Measurements from ENCODE around the gene ADAM10.
"Not testable (repeated sequence)": the region's sequence is repeated elsewhere in the genome, so short reads cannot be mapped to it uniquely, and the experiment has no call there.

Gene ADAM10

GRCh38 chr15:58605931-58606530, 143.5 kb downstream of the ADAM10 start:
- DNase-seq: no peak

GRCh38 chr15:58604455-58604923, 145.0 kb downstream of the ADAM10 start:
- no peak for DNase-seq

GRCh38 chr15:58603927-58604326, 145.6 kb downstream of the ADAM10 start:
- DNase-seq: not testable (repeated sequence)

- DNase-seq: no peak
Observed at GRCh38 chr15:58602823-58603222, 146.7 kb downstream of the ADAM10 start.

- no peak for DNase-seq
Observed at GRCh38 chr15:58598829-58599210, 150.7 kb downstream of the ADAM10 start.

- no peak for DNase-seq
Observed at GRCh38 chr15:58597943-58598828, 151.3 kb downstream of the ADAM10 start.

GRCh38 chr15:58595516-58596263, 153.8 kb downstream of the ADAM10 start:
- DNase-seq: no peak

- DNase-seq: no peak
Observed at GRCh38 chr15:58594898-58595297, 154.6 kb downstream of the ADAM10 start.

GRCh38 chr15:58593870-58594269, 155.6 kb downstream of the ADAM10 start:
- DNase-seq: no peak

GRCh38 chr15:58590926-58591325, 158.6 kb downstream of the ADAM10 start:
- no peak for DNase-seq

GRCh38 chr15:58590236-58590635, 159.3 kb downstream of the ADAM10 start:
- no peak for DNase-seq

- no peak for DNase-seq
Observed at GRCh38 chr15:58589047-58589446, 160.5 kb downstream of the ADAM10 start.

GRCh38 chr15:58588096-58588495, 161.4 kb downstream of the ADAM10 start:
- DNase-seq: no peak

- DNase-seq: no peak
Observed at GRCh38 chr15:58587486-58587885, 162.0 kb downstream of the ADAM10 start.

- no peak for DNase-seq
Observed at GRCh38 chr15:58585693-58586443, 163.6 kb downstream of the ADAM10 start.

GRCh38 chr15:58584789-58585461, 164.6 kb downstream of the ADAM10 start:
- no peak for DNase-seq

- DNase-seq: no peak
Observed at GRCh38 chr15:58583171-58583908, 166.2 kb downstream of the ADAM10 start.

GRCh38 chr15:58582160-58582559, 167.3 kb downstream of the ADAM10 start:
- no peak for DNase-seq

- DNase-seq: no peak
Observed at GRCh38 chr15:58576657-58577056, 172.8 kb downstream of the ADAM10 start.

- no peak for DNase-seq
Observed at GRCh38 chr15:58575045-58575786, 174.3 kb downstream of the ADAM10 start.

- no peak for DNase-seq
Observed at GRCh38 chr15:58574631-58575030, 174.9 kb downstream of the ADAM10 start.

Measured in EL (cell line).